NCI-H524 treated with DMSO at 0.1 percent for 48 hours (cell line): ENCODE data around the gene PGGT1B.
"Not testable (repeated sequence)": the region's sequence is repeated elsewhere in the genome, so short reads cannot be mapped to it uniquely, and the experiment has no call there.

Source experiments
- DNase-seq: peaks from one replicate; lab custom pipeline; 2025; lab: John Stamatoyannopoulos, UW

The PGGT1B gene

GRCh38 chr5:115260248-115260647, 2.4 kb downstream of the PGGT1B start:
- no peak for DNase-seq

GRCh38 chr5:115257981-115258380, 4.7 kb downstream of the PGGT1B start:
- no peak for DNase-seq

GRCh38 chr5:115249379-115249778, 13.3 kb downstream of the PGGT1B start:
- not testable (repeated sequence) for DNase-seq

GRCh38 chr5:115246361-115246991, 16.2 kb downstream of the PGGT1B start:
- no peak for DNase-seq

GRCh38 chr5:115243412-115243811, 19.3 kb downstream of the PGGT1B start:
- DNase-seq: no peak

GRCh38 chr5:115241881-115242642, 20.6 kb downstream of the PGGT1B start:
- DNase-seq: no peak

- DNase-seq: no peak
Observed at GRCh38 chr5:115237066-115237465, 25.6 kb downstream of the PGGT1B start.

GRCh38 chr5:115236599-115236998, 26.1 kb downstream of the PGGT1B start:
- no peak for DNase-seq

- DNase-seq: no peak
Observed at GRCh38 chr5:115231598-115231997, 31.1 kb downstream of the PGGT1B start.

GRCh38 chr5:115229606-115230005, 33.1 kb downstream of the PGGT1B start:
- DNase-seq: no peak

- no peak for DNase-seq
Observed at GRCh38 chr5:115227281-115227680, 35.4 kb downstream of the PGGT1B start.

- no peak for DNase-seq
Observed at GRCh38 chr5:115214541-115214940, 48.1 kb downstream of the PGGT1B start.

- DNase-seq: no peak
Observed at GRCh38 chr5:115209279-115209678, 53.4 kb downstream of the PGGT1B start.

GRCh38 chr5:115202952-115203351, 59.7 kb downstream of the PGGT1B start:
- DNase-seq: no peak

GRCh38 chr5:115196161-115196560, 66.5 kb downstream of the PGGT1B start:
- no peak for DNase-seq

GRCh38 chr5:115194676-115195075, 68.0 kb downstream of the PGGT1B start:
- DNase-seq: no peak

GRCh38 chr5:115193295-115193694, 69.4 kb downstream of the PGGT1B start:
- DNase-seq: no peak

- DNase-seq: no peak
Observed at GRCh38 chr5:115192098-115192497, 70.6 kb downstream of the PGGT1B start.

- DNase-seq: no peak
Observed at GRCh38 chr5:115191474-115192031, 71.1 kb downstream of the PGGT1B start.

GRCh38 chr5:115190388-115190787, 72.3 kb downstream of the PGGT1B start:
- no peak for DNase-seq

- no peak for DNase-seq
Observed at GRCh38 chr5:115189866-115190265, 72.8 kb downstream of the PGGT1B start.

GRCh38 chr5:115186794-115187193, 75.9 kb downstream of the PGGT1B start:
- no peak for DNase-seq

- no peak for DNase-seq
Observed at GRCh38 chr5:115184770-115185169, 77.9 kb downstream of the PGGT1B start.
